Stimulated activated naive CD4-positive, alpha-beta T cell treated with Interleukin-2 at 50 U/mL for 16 hours (primary cell): ENCODE data around the gene OR5H2.

Experiments
- DNase-seq: peaks from one replicate; lab custom pipeline; 2025; lab: John Stamatoyannopoulos, UW

The OR5H2 gene

DNA sequence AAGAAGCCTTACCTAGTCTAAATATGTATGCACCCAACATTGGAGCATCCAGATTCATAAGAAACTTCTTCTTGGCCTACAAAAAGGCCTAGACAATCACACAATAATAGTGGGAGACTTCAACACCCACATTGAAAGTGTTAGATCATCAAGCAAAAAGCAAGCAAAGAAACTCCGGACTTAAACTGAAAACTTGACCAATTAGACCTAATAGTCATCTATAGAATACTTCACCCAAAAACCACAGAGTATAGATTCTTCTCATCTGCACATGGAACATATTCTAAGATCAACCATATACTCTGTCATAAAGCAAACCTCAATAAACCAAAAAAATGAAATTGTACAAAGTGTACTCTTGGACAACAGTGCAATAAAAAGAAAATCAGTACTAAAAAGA lies 49.0 kb downstream of the OR5H2 start:
- DNase-seq, result no peak
